Thymus (tissue), 14 donors: ENCODE measurements around the gene TRIM27. TPM values are rescaled to one million over a fixed set of nuclear protein-coding genes. Genes with fewer than 3 reads are reported as not detected.
A peak's percentile ranks its signal among the peaks of the same experiment; 100 is the strongest.
"Not testable (repeated sequence)": the region's sequence is repeated elsewhere in the genome, so short reads cannot be mapped to it uniquely, and the experiment has no call there.

Experiments used
- DNase-seq, 9 donors: peaks; one replicate each; pipeline ENCODE4 v3.0.0-alpha.2; 2013; ENCODE audit warnings: low spot score in 9 of 9, low read depth in 6 of 9, missing footprints in 1 of 9
- H3K27ac ChIP-seq, 2 donors: one replicate each; pipeline ENCODE4 v1.5.1; 2013; ENCODE audit warnings: control low read depth in 1 of 2, low read depth in 1 of 2, low read length in 1 of 2, mild to moderate bottlenecking in 1 of 2, moderate library complexity in 1 of 2
- H3K27me3 ChIP-seq, 2 donors: one replicate each; pipeline ENCODE4 v1.5.1; 2013; ENCODE audit warnings: low read length in 1 of 2; ENCODE audit not compliant: control insufficient read depth in 2 of 2, insufficient read depth in 1 of 2
- H3K36me3 ChIP-seq, 2 donors: one replicate each; pipeline ENCODE4 v1.5.1; 2013; ENCODE audit warnings: low read length in 1 of 2, mild to moderate bottlenecking in 1 of 2, moderate library complexity in 1 of 2; ENCODE audit not compliant: control insufficient read depth in 2 of 2, insufficient read depth in 2 of 2
- H3K4me1 ChIP-seq, 2 donors: one replicate each; pipeline ENCODE4 v1.5.1; 2013; ENCODE audit warnings: low read length in 2 of 2; ENCODE audit not compliant: control insufficient read depth in 2 of 2, insufficient read depth in 2 of 2
- H3K4me3 ChIP-seq, 2 donors: one replicate each; pipeline ENCODE4 v1.5.1; 2013; ENCODE audit warnings: low read length in 2 of 2, control low read depth in 1 of 2, mild to moderate bottlenecking in 1 of 2
- H3K9me3 ChIP-seq, 2 donors: one replicate each; pipeline ENCODE4 v1.5.1; 2013; ENCODE audit warnings: low read length in 1 of 2, mild to moderate bottlenecking in 1 of 2; ENCODE audit not compliant: control insufficient read depth in 2 of 2, insufficient read depth in 1 of 2
- WGBS: extraction: QIAGEN DNeasy Blood & Tissue Kit; methylation state at CpG from one replicate; pipeline ENCODE4 v1.1.7; 2013; 5-methylcytosine and 5-hydroxymethylcytosine counted together
- long read RNA-seq, 10 donors: transcript quantifications; one replicate each; lab custom pipeline, GENCODE V29; 2026
- polyA plus RNA-seq: library from polyadenylated mRNA; stranded (reverse); fragments of 200-250 nt; gene quantifications from one replicate; pipeline ENCODE4 v1.2.3, GENCODE V29; 2013
- total RNA-seq: library from RNA; stranded (reverse); fragments of 120-200 nt; gene quantifications from one replicate; pipeline ENCODE4 v1.2.4, GENCODE V29; 2013
- donor health status: healthy.

Gene TRIM27
- 48.6 TPM for total RNA-seq
- polyA plus RNA-seq, result 67.9 TPM
- long read RNA-seq, donor 1, partial matches to known transcripts, result 0 of 3 reads
- long read RNA-seq, donor 1, other reads (novel, unspliced or antisense), result 0 of 3 reads
- long read RNA-seq, donor 2, result 0 reads
- long read RNA-seq, donor 3, full-length matches to known transcripts, result 22 of 28 reads
- long read RNA-seq, donor 3, partial matches to known transcripts, result 6 of 28 reads
- long read RNA-seq, donor 3, other reads (novel, unspliced or antisense), result 0 of 28 reads
- long read RNA-seq, donor 4, transcript TRIM27-202 (8 exons, 2,967 nt), result major isoform, 12 of 49 reads
- long read RNA-seq, donor 4, partial matches to known transcripts, result 37 of 49 reads
- long read RNA-seq, donor 4, other reads (novel, unspliced or antisense), result 0 of 49 reads
- long read RNA-seq, donor 5, full-length matches to known transcripts, result 19 of 29 reads
- long read RNA-seq, donor 5, partial matches to known transcripts, result 10 of 29 reads
- long read RNA-seq, donor 5, other reads (novel, unspliced or antisense), result 0 of 29 reads
- long read RNA-seq, donor 6, transcript TRIM27-202 (8 exons, 2,967 nt), result major isoform, 10 of 16 reads
- long read RNA-seq, donor 6, partial matches to known transcripts, result 6 of 16 reads
- long read RNA-seq, donor 6, other reads (novel, unspliced or antisense), result 0 of 16 reads
- long read RNA-seq, donor 7, transcript TRIM27-202 (8 exons, 2,967 nt), result major isoform, 11 of 11 reads
- long read RNA-seq, donor 7, partial matches to known transcripts, result 0 of 11 reads
- long read RNA-seq, donor 7, other reads (novel, unspliced or antisense), result 0 of 11 reads
- long read RNA-seq, donor 8, transcript TRIM27-202 (8 exons, 2,967 nt), result major isoform, 9 of 14 reads
- long read RNA-seq, donor 8, partial matches to known transcripts, result 5 of 14 reads
- long read RNA-seq, donor 8, other reads (novel, unspliced or antisense), result 0 of 14 reads
- long read RNA-seq, donor 9, full-length matches to known transcripts, result 6 of 6 reads
- long read RNA-seq, donor 9, partial matches to known transcripts, result 0 of 6 reads
- long read RNA-seq, donor 9, other reads (novel, unspliced or antisense), result 0 of 6 reads
- long read RNA-seq, donor 10, transcript TRIM27-202 (8 exons, 2,967 nt), result major isoform, 13 of 23 reads
- long read RNA-seq, donor 10, partial matches to known transcripts, result 10 of 23 reads
- long read RNA-seq, donor 10, other reads (novel, unspliced or antisense), result 0 of 23 reads

GRCh38 chr6:28923318-28924102 is at the start of gene TRIM27:
Gene TRIM27 (minus strand): TSS chr6:28923985. CDS start chr6:28923632, 353 bp downstream.
- peaks cover 28 to 32% of the 10 kb centered on the region in 2 donors for H3K36me3 ChIP-seq
- no peaks in the 10 kb centered on the region for H3K9me3 ChIP-seq
- DNase-seq, result peak in 8 of 9 donors; percentile 59 to 93 (median 81)
- peak within 1 kb of the TSS; percentile 77 to 95 for H3K4me3 ChIP-seq
- H3K27ac ChIP-seq, result peak within 1 kb of the TSS; percentile 85 to 98
- no peaks in the 10 kb centered on the region for H3K27me3 ChIP-seq
- H3K4me1 ChIP-seq, result peaks cover 15 to 17% of the 10 kb centered on the region in 2 donors
- WGBS, result under 1% methylated on average over 89 of the region's 89 CpGs

GRCh38 chr6:28970056-28970455 is 46.3 kb upstream of the TRIM27 start:
- DNase-seq, result not testable (repeated sequence)

GRCh38 chr6:28969129-28969528 is 45.3 kb upstream of the TRIM27 start:
- no peaks in the 10 kb centered on the region for H3K36me3 ChIP-seq

More at GRCh38 chr6:28970056-28970455, 46.3 kb upstream of the TRIM27 start:
- WGBS, result 95% methylated on average over 21 of the region's 21 CpGs
- not testable (repeated sequence) for H3K4me3 ChIP-seq, H3K27me3 ChIP-seq, H3K9me3 ChIP-seq, H3K4me1 ChIP-seq, H3K27ac ChIP-seq, H3K36me3 ChIP-seq

GRCh38 chr6:28968476-28968875 is 44.7 kb upstream of the TRIM27 start:
- Histone ChIP-seq H3K27me3 (no peaks in the 10 kb centered on the region), H3K4me1 (no peaks in the 10 kb centered on the region), H3K27ac (no peak overlapping the region), H3K4me3 (no peak overlapping the region), H3K36me3 (no peaks in the 10 kb centered on the region), H3K9me3 (peaks cover 4 to 8% of the 10 kb centered on the region in 2 donors)
- WGBS, result 93% methylated on average over 4 of the region's 4 CpGs
- no peak for DNase-seq

More at GRCh38 chr6:28969129-28969528, 45.3 kb upstream of the TRIM27 start:
- peaks cover 0 to 2% of the 10 kb centered on the region in 2 donors for H3K27me3 ChIP-seq
- no peak overlapping the region for H3K4me3 ChIP-seq
- H3K27ac ChIP-seq, result no peak overlapping the region
- no peak for DNase-seq
- H3K9me3 ChIP-seq, result peaks cover 4 to 8% of the 10 kb centered on the region in 2 donors
- H3K4me1 ChIP-seq, result no peaks in the 10 kb centered on the region
- WGBS, result 92% methylated on average over 15 of the region's 15 CpGs

- WGBS, result 96% methylated on average over 2 of the region's 2 CpGs
- H3K27ac ChIP-seq, result no peak overlapping the region
- no peak for DNase-seq
These were observed 41.9 kb upstream of the TRIM27 start for GRCh38 chr6:28965706-28966105.

GRCh38 chr6:28960846-28961500 is 37.2 kb upstream of the TRIM27 start:
- no peak for DNase-seq
- H3K27ac ChIP-seq, result no peak overlapping the region
- 99% methylated on average over 4 of the region's 4 CpGs for WGBS
- no peaks in the 10 kb centered on the region for H3K4me1 ChIP-seq
- no peak overlapping the region for H3K4me3 ChIP-seq
- H3K36me3 ChIP-seq, result no peaks in the 10 kb centered on the region
- peaks cover 0 to 6% of the 10 kb centered on the region in 2 donors for H3K27me3 ChIP-seq
- H3K9me3 ChIP-seq, result no peaks in the 10 kb centered on the region

More at GRCh38 chr6:28965706-28966105, 41.9 kb upstream of the TRIM27 start:
- H3K4me3 ChIP-seq, result no peak overlapping the region
- H3K9me3 ChIP-seq, result peaks cover 4 to 8% of the 10 kb centered on the region in 2 donors
- no peaks in the 10 kb centered on the region for H3K27me3 ChIP-seq
- H3K36me3 ChIP-seq, result no peaks in the 10 kb centered on the region
- no peaks in the 10 kb centered on the region for H3K4me1 ChIP-seq

- H3K9me3 ChIP-seq, H3K36me3 ChIP-seq, H3K4me3 ChIP-seq, H3K27ac ChIP-seq, H3K4me1 ChIP-seq, DNase-seq: not testable (repeated sequence)
- peaks cover 11 to 24% of the 10 kb centered on the region in 2 donors for H3K27me3 ChIP-seq
- 81% methylated on average over 13 of the region's 13 CpGs for WGBS
These were observed 34.9 kb upstream of the TRIM27 start for GRCh38 chr6:28958561-28959243.
